Measurements from ENCODE around the gene TECTB.

TECTB gene

GRCh38 chr10:112349521-112350085 is 66.4 kb downstream of the TECTB start:
- no peak for DNase-seq

- no peak for DNase-seq
Measured at GRCh38 chr10:112351146-112351545, 67.9 kb downstream of the TECTB start.

GRCh38 chr10:112352044-112352443 is 68.8 kb downstream of the TECTB start:
- no peak for DNase-seq

GRCh38 chr10:112353046-112353445 is 69.8 kb downstream of the TECTB start:
- DNase-seq, result no peak
